ENCODE data around the gene DNER.

- no peak for TF ChIP-seq CTCF (IDR thresholded peaks at IDR 0.05; ENCODE audit: extremely low read depth in 1 of 2, insufficient read depth in 1 of 2, low read depth in 1 of 2, low read length in 2 of 2)
- TF ChIP-seq EZH2 (IDR thresholded peaks at IDR 0.05; ENCODE audit: borderline replicate concordance, low read depth, low read length, severe bottlenecking) = no peak
- no peak for TF ChIP-seq POLR2A (IDR thresholded peaks at IDR 0.05; ENCODE audit: low read depth, low read length)
- TF ChIP-seq MYC (IDR thresholded peaks at IDR 0.05; ENCODE audit: low read depth, low read length) = no peak
- no peak for TF ChIP-seq GATA2 (IDR thresholded peaks at IDR 0.05; ENCODE audit: insufficient read depth, insufficient read length, low read depth, low read length)
Observed at GRCh38 chr2:229463841-229464346, 250.5 kb downstream of the DNER start.
